Ovary (tissue), 3 donors: ENCODE measurements around the gene ZBED4.

Source experiments
- EP300 ChIP-seq: sonication (generic); formaldehyde crosslinking; IDR thresholded peaks from one replicate; pipeline ENCODE4 v1.6.1; 2017; ENCODE audit warnings: antibody characterized with exemption
- POLR2A ChIP-seq: fragments of 450-650 bp; IDR thresholded peaks from one replicate; pipeline ENCODE4 v1.6.1; 2017; ENCODE audit warnings: antibody characterized with exemption, mild to moderate bottlenecking, moderate library complexity
- TF ChIP-seq, protein P1 (sequence below), 3 donors: fragments of 450-650 bp in 2 of 3; fragments of 200-600 bp in 1 of 3; IDR thresholded peaks; one replicate each; pipeline versions ENCODE4 v1.5.1 to v1.8.0; 2016 to 2022; ENCODE audit warnings: antibody characterized with exemption in 3 of 3, mild to moderate bottlenecking in 1 of 3
- donor health status: DM: no; HTN: no; CAD: no.

DNA sequence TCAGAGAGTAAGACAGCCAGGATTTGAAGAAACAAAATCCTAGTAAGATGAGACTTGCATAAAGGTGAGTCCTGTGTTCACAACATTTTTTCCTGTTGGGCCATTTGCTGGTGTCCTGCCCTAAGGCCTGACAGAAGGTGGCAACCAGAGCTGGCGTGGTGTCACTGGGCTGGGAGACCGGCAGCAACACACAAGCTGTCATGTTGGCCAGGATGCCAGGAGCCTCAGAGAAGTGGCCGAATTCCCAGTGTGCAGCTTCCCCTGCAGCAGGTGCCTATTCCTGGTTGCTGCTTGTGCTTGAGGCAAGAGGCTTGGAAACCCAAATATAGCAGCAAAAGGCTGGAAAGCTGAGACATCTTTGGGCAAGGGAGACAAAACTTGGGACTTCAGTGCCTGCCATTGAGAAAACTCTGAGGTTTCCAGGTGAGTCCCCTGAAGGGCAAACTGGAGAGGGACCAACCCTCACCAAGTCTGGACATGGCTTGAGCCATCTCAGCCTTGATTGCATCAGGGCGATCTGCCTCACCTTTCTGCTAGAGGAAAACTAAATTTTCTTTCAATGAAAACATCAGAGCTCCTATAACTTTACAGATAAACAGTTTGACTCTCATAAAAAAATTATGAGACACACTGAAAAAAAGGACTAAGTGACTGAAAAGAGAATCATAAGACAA, 38.7 kb downstream of the ZBED4 start:
- TF ChIP-seq, protein P1, sequence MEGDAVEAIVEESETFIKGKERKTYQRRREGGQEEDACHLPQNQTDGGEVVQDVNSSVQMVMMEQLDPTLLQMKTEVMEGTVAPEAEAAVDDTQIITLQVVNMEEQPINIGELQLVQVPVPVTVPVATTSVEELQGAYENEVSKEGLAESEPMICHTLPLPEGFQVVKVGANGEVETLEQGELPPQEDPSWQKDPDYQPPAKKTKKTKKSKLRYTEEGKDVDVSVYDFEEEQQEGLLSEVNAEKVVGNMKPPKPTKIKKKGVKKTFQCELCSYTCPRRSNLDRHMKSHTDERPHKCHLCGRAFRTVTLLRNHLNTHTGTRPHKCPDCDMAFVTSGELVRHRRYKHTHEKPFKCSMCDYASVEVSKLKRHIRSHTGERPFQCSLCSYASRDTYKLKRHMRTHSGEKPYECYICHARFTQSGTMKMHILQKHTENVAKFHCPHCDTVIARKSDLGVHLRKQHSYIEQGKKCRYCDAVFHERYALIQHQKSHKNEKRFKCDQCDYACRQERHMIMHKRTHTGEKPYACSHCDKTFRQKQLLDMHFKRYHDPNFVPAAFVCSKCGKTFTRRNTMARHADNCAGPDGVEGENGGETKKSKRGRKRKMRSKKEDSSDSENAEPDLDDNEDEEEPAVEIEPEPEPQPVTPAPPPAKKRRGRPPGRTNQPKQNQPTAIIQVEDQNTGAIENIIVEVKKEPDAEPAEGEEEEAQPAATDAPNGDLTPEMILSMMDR (IDR thresholded peaks at IDR 0.05), result no peak
- TF ChIP-seq POLR2A, result no peak
- no peak for TF ChIP-seq EP300
